Measurements from ENCODE around the gene SEM1.
"Not testable (repeated sequence)": the region's sequence is repeated elsewhere in the genome, so short reads cannot be mapped to it uniquely, and the experiment has no call there.

Gene SEM1

DNA sequence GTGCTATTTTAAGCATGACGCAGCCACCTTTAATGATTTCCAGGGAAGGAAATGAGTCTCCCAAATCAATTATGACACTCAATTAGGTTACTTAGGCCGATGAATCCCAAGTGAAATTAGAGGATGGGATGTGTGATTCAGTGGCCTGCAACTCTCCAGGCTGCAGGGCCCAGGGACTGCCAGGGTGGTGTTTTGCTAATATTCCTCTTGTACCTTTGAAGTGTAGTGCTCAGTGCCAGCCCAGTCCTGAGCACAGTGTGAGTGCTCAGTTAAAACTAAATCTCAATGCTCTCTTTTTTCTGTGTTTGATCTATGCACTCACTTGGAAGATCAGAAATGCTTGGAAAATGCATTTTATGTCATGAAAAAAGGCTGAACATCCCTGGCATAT, 51.6 kb downstream of the SEM1 start:
- no peak for DNase-seq

DNA sequence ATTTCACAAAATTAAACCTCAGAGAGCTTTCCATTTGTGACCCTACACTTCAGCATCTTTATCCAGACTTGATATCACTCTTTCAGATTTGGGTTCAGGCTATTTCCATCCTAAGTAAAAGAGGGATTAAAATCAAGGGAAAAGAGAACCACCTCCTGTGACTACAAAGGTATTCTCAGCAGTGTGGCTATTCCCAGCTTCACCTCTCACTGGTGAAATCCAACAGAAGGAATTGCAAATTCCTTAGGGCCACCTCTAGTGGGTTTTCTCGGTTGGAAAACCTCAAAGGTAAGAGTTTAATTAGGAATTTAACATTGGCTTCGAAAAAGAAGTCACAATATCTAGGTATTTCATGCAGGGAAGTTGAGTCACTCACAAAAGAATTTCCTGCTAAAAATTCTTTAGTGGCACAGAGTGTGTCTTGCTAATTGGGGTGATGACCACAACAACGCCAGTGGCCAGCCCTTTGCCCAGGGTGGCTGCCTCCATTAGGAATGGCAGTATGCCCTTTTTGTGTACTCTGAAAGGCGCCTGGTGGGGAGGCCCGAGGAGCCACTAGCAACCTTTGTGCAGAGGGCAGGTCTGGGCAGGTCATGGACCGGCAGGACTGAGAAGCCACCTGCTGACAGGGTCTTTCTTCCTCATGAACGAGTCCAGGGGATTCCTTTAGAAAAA, 52.2 kb downstream of the SEM1 start:
- DNase-seq = no peak

DNA sequence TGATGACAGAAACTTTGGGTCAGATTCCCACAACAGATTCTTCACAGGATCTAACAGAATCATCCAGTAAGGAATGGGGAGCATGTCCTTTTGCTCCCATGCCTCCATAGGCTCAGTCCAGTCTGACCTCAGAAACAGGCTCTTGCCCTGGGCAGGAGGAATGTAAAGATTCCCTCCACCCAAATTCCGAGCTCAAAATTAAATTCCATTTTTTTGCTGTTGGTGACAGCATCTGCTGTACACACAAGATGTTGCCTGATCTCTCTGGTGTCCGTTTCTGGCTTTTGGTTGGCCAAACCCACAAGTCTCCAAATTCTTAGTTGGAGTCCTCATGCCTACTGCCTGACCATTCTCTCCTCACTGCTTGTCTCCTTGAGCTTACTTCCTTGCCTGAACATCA, 53.7 kb downstream of the SEM1 start:
- no peak for DNase-seq

DNA sequence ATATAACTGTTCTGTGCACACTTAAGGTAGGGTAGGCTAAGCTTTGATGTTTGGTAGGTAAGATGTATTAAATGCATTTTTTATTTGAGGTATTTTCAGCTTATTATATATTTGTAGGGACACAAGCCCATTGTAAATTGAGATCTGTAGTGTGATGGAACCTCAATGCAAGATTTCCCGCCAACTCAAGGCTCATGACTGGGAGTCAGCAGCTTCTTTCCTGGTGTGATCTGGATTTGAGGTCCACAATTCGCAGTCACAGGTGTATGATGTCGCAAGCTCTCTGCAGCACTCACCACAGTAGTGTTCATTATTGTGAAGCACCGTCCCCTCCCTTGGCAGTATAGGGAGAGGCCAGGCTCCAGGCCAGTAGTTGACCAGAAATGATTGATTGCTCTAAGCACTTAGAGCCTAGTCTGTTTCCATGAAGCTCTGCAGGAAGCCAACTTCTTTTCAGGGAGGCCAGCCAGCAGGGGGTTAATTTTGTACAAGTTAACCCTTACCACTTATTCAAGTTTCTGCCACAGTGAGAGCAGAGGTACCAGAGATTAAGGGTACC, 54.9 kb downstream of the SEM1 start:
- DNase-seq = no peak

DNA sequence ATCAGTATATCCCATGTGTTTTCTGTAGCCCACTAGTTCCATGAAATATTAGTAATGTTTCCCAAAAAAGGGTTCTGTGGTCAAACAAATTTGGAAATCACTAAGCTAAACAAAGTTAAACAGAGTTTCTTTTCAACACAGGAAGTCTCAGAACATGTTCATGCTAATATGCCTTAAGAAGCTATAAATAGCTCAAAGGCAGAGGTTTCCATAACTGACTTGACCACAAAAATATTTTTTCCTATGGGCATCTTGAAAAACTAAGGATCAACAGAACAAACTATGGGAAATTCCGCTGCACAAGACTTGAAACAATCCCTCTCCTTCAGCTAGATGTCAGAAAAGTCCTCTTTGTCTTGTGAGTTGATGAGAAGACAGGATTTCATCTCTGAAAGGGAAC, 59.7 kb downstream of the SEM1 start:
- no peak for DNase-seq

DNA sequence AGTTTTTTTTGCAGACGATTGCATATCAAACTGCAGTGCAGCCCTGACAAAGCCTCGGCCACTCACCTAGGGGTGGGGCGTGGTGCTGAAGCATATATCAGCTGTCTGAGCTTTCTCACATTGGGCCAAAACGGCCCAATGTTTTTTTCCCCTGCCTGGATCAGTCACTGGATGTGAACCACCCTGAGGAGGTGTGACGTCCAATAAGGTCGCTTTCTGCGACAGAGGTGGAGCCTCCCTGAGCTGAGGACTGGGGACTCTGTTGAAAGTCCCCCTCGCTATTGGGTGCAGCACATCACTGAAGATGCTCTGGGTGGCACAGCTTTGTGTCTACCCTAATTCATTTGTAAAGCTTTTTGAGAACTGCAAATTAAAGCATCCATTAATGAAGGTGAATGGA, 60.9 kb downstream of the SEM1 start:
- no peak for DNase-seq

DNA sequence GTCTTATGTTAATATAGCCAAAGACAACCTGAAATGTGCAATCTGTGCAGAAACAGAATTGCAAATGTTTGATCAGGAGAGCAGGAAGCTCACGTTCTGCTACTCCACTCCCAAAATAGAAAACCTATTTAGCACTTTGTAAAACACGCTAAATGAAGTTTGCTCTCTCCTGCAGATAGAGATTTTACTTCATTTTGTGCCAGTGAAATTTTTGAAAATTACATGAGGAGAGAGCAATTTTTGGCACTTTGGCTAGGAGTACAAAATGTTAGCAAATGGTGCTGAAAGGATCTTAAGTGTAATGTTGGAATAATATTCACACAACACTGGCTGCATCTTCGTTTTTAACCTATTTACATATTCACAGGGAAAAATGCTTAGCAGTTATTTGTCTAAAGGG, 61.9 kb downstream of the SEM1 start:
- no peak for DNase-seq

DNA sequence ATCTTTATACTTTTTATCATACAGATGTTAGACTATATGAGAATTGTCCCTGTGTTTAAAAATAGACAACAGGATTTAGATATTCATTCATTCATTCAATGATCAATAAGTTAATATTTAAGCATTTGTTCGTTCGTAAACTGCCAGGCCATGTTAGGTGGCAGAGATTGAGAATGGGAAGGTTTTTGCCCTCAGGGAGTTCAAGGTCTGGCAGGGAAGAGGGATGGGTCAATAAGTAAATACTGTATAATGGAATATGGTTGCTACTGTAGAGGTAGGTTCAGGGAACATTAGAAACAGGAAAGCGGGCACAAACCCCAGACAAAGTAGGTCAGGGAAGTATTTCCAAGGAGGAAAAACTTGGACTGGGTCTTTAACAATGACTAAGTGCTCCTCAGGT, 64.6 kb downstream of the SEM1 start:
- no peak for DNase-seq

DNA sequence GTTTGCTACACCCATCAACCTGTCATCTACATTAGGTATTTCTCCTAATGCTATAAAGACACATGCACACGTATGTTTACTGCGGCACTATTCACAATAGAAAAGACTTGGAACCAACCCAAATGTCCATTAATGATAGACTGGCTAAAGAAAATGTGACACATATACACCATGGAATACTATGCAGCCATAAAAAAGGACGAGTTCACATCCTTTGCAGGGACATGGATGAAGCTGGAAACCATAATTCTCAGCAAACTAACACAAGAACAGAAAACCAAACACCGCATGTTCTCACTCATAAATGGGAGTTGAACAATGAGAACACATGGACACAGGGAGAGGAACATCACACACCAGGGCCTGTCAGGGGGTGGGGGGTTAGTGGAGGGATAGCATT, 66.2 kb downstream of the SEM1 start:
- not testable (repeated sequence) for DNase-seq

DNA sequence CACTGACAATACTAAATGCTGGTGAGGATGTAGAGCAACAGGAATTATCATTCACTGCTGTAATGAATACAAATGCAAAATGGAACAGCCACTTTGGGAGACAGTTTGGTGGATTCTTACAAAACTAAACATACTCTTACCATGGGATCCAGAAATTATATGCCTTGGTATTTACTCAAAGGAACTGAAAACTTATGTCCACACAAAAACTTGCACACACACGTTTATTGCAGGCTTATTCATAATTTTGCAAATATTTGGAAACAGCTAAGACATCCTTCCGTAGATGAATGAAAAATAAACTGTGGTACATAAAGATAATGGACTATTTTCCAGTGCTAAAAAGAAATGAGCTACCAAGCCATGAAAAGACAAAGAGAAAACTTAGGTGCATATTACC, 69.6 kb downstream of the SEM1 start:
- DNase-seq = no peak
